ENCODE data around the gene WAPL.

- TF ChIP-seq CBX2 (IDR thresholded peaks at IDR 0.05; ENCODE audit: borderline replicate concordance, low read depth) (no peak), ZFP36 (IDR thresholded peaks at IDR 0.05; ENCODE audit: borderline replicate concordance, partially characterized antibody) (no peak)
- TF ChIP-seq, protein P1, sequence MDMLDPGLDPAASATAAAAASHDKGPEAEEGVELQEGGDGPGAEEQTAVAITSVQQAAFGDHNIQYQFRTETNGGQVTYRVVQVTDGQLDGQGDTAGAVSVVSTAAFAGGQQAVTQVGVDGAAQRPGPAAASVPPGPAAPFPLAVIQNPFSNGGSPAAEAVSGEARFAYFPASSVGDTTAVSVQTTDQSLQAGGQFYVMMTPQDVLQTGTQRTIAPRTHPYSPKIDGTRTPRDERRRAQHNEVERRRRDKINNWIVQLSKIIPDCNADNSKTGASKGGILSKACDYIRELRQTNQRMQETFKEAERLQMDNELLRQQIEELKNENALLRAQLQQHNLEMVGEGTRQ (IDR thresholded peaks at IDR 0.05) = no peak
Observed at GRCh38 chr10:86486856-86487255, 34.7 kb downstream of the WAPL start.

Measured in A549 (cell line).